Dermis blood vessel endothelial cell (primary cell): ENCODE measurements around the gene PHKG2. TPM values are rescaled to one million over a fixed set of nuclear protein-coding genes. Genes with fewer than 3 reads are reported as not detected.

ENCODE experiments used
- DNase-seq: peaks from one replicate; pipeline ENCODE4 v3.0.0; 2010
- total RNA-seq: library from RNA; depleted of rRNA; stranded (reverse); fragments of >200 nt; gene quantifications from 2 replicates; pipeline ENCODE4 v1.2.3, GENCODE V29; 2014

Gene PHKG2
- total RNA-seq, 1 donor from 2014 or later: 21.4 TPM

- DNase-seq: peak; percentile 83
These were observed 27.4 kb downstream of the PHKG2 start for GRCh38 chr16:30775392-30776188.

- DNase-seq: no peak
These were observed 29.5 kb downstream of the PHKG2 start for GRCh38 chr16:30777591-30778297.

- DNase-seq: no peak
These were observed 30.5 kb downstream of the PHKG2 start for GRCh38 chr16:30778549-30779244.

- no peak for DNase-seq
These were observed 31.4 kb downstream of the PHKG2 start for GRCh38 chr16:30779596-30779995.

GRCh38 chr16:30780021-30780420 lies 31.8 kb downstream of the PHKG2 start:
- no peak for DNase-seq

GRCh38 chr16:30780549-30780948 lies 32.3 kb downstream of the PHKG2 start:
- no peak for DNase-seq

- DNase-seq: no peak
These were observed 34.5 kb downstream of the PHKG2 start for GRCh38 chr16:30782486-30783279.

GRCh38 chr16:30783280-30784109 lies 35.3 kb downstream of the PHKG2 start:
- DNase-seq: no peak

- no peak for DNase-seq
These were observed 36.0 kb downstream of the PHKG2 start for GRCh38 chr16:30784215-30784614.

- DNase-seq: no peak
These were observed 37.2 kb downstream of the PHKG2 start for GRCh38 chr16:30785126-30786106.

- peak; percentile 65 for DNase-seq
These were observed 38.1 kb downstream of the PHKG2 start for GRCh38 chr16:30786115-30786935.

GRCh38 chr16:30786936-30787612 lies 38.8 kb downstream of the PHKG2 start, which contains the start of gene ZNF629:
Gene ZNF629, minus strand, starts transcription at chr16:30787205. Its CDS starts 2,723 bp downstream, at chr16:30784482.
- DNase-seq: peak; percentile 66

GRCh38 chr16:30787613-30788378 lies 39.6 kb downstream of the PHKG2 start:
- peak; percentile 50 for DNase-seq

GRCh38 chr16:30793508-30794069 lies 45.4 kb downstream of the PHKG2 start:
- DNase-seq: no peak

- no peak for DNase-seq
These were observed 46.4 kb downstream of the PHKG2 start for GRCh38 chr16:30794634-30795033.

GRCh38 chr16:30797670-30798309 lies 49.6 kb downstream of the PHKG2 start:
- DNase-seq: no peak
